ENCODE results near the gene GNAS. TPM values are rescaled to one million over a fixed set of nuclear protein-coding genes. Genes with fewer than 3 reads are reported as not detected.
"Not testable (repeated sequence)": the region's sequence is repeated elsewhere in the genome, so short reads cannot be mapped to it uniquely, and the experiment has no call there.

The GNAS gene
- total RNA-seq, 1 donor from 2014 or later, result 714 TPM

DNA sequence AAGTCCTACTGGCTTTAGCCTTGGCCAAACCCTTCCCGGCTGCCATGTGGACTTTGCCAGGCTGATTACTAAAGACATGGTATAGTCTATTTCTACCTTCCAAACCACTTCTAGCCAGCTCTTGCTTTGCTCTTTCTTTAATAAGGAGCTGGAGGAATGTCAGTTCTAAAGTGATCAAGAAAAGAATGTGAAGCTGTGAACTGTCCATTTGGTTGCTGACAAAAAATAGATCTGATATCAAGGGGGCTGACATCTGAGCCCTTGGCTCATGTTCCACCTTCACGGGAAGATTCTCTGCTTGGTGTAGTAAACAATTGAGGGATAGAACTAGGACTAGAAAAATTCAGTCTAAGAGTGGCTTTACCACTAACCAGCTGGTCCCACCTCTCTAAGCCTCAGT lies 24.4 kb upstream of the GNAS start:
- DNase-seq (ENCODE audit: low read depth), result peak; percentile 54

DNA sequence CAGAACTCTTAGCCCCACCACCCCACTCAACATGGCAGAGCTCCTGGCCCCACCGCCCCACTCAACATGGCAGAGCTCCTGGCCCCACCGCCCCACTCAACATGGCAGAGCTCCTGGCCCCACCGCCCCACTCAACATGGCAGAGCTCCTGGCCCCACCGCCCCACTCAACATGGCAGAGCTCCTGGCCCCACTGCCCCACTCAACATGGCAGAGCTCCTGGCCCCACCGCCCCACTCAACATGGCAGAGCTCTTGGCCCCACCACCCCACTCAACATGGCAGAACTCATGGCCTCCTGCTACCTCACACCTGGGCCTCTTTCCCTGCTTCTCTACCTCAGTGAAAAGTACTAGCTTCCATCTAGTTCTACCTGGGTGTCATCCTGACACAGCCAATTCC lies 23.7 kb upstream of the GNAS start:
- not testable (repeated sequence) for DNase-seq (ENCODE audit: low read depth)

DNA sequence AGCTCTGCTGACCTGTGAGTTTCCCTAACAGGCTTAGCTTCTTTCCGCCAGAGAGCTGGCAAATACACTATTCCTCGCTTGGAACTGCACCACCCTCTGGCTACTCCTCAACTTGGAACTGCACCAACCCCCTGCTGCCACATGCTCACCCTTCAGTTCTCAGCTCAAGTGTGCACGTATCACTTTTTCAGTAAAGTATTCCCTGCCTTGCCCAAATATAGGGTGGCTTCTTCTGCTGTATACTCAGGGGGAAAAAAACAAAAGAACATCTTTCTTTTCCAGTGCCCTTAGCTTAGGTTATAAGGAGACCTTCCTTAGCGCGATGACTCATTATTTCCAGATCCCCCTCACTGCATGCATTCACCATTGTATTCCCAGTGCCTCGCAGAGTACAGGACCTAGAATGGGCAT lies 23.0 kb upstream of the GNAS start:
- DNase-seq (ENCODE audit: low read depth), result peak; percentile 71

DNA sequence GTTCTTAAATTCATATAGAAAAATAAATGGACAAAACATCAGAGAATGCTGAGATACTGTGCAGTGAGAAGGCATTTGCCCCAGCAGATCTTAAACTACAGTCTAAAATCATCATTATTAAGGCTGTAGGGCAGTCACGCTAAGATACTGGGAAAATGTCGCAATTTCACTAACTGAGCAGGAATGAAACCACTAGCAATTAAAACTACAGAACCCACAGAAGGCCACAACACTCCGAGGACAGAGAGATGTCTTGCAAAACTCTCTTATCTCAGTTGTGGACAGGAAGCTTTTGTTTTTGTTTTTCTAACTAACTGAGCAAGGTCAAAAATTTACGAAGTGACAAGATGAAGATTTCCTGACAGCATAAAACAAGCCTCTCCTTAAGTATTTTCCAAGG lies 20.1 kb upstream of the GNAS start:
- DNase-seq (ENCODE audit: low read depth), result no peak

DNA sequence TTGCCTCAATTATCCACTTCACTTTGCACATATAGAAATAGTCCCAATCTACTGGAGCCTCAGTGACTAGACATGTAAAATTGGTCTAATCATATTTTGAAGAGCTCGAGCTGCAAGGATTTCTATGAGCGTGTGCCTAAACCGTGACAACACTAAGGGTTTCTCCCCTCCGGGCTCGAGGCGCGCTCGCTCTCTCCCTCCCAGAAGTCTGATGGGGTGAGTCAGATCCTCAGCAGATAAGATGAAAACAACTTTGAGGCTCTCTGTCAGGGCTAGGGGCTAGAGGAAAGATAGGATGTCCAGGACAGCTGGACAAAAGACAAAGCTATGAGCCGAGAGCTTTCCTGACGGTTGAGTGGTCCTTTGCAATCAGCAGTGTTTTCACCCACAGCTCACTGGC lies 18.6 kb upstream of the GNAS start:
- DNase-seq (ENCODE audit: low read depth), result no peak

DNA sequence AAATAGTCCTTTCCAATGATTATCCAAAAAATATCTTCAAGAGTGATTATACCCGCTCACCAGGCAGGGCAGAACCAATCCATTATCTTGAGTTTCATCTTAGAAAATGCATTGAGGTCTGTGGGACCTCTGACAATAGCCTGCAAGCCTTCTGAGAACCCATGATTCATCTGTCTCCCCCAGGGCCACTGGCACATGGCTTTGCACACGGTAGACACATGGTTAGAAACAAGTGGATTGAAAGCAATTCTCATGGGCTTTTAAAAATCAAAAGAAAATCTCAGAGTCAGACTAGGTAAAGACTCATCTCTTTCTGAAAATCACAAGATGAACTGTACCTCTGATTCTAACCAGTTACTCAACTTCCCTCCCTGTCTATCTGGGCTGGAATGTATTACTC lies 17.3 kb upstream of the GNAS start:
- DNase-seq (ENCODE audit: low read depth), result no peak

DNA sequence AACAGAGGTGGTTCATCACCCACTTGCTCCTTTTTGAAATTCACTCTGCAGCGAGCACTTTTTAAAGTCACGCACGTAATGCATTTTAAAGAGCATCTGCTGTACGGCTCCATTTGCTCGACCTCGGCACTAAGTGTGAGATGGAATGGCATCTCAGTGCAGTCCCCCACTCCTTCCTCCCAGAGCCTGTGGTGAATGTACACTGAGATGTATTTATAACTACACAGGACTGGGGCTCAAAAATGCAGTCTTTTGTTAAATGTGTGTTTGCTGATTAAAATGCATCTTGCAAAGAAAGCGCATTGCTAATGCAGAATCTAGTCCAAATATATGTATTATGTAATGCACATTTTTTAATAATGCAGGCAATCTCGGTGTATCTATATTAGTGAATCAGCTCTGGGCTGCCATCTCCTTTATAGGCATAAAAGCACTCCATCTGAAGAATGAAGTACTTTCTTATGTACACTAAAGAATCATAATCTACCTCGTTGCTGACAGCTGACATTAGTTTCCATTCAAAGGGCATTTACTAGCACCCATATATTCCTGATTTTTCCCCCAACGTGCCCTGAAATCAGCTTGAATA lies 15.8 kb upstream of the GNAS start:
- no peak for DNase-seq (ENCODE audit: low read depth)

DNA sequence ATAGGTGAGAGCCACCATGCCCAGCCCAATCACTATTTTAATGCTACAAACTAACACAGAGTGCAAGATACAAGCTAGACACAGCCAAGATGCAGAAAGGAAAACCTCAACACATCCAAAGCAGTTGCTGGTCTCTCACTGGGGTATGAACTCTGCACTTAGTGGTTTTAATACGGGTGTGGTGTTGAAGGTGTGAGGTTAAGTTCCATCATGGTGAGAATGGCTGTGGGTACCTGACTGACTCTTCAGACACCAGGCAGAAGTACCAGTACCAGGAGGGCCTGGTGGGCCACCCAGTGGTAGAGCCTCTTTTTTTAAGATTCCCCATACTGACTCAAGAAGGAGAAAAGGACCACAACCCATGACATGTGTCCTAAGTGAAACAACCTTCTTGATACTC lies 14.8 kb upstream of the GNAS start:
- DNase-seq (ENCODE audit: low read depth), result no peak

DNA sequence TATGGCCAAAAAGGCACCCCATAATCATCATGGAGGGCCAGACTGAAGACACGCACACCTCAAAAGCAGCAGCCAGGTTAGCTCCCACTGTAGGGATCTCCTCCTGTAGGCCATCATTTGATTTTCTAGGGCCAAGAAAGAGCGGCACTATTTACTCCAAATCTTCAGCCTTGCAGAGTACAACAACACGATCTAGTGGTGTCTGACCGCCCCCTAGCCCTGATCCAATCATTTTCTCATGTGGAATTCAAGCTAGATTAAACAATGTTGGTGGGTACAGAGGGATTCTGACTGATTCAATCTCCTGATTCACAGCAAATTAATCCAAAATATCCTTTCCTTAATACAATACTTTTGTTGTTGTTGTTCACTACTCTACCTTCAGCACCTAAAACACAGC lies 14.3 kb upstream of the GNAS start:
- no peak for DNase-seq (ENCODE audit: low read depth)

DNA sequence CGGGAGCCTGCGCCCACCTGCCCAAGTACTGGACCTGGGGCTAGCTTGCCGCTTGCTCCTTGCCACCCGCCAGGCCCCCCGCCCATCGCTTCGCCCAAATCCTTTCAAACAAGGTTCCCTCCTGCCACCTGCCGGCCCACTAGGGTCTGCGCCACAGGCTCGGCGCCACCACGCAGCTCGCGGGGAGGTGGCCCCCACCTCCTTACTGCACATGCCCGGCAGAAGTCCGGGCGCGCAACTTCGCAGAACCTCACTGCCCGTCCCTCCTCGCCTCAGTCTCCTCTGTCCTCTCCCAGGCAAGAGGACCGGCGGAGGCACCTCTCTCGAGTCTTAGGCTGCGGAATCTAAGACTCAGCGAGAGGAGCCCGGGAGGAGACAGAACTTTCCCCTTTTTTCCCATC lies 13.0 kb upstream of the GNAS start:
- DNase-seq (ENCODE audit: low read depth), result peak; percentile 42

DNA sequence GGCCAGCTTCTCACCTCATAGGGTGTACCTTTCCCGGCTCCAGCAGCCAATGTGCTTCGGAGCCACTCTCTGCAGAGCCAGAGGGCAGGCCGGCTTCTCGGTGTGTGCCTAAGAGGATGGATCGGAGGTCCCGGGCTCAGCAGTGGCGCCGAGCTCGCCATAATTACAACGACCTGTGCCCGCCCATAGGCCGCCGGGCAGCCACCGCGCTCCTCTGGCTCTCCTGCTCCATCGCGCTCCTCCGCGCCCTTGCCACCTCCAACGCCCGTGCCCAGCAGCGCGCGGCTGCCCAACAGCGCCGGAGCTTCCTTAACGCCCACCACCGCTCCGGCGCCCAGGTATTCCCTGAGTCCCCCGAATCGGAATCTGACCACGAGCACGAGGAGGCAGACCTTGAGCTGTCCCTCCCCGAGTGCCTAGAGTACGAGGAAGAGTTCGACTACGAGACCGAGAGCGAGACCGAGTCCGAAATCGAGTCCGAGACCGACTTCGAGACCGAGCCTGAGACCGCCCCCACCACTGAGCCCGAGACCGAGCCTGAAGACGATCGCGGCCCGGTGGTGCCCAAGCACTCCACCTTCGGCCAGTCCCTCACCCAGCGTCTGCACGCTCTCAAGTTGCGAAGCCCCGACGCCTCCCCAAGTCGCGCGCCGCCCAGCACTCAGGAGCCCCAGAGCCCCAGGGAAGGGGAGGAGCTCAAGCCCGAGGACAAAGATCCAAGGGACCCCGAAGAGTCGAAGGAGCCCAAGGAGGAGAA lies 12.3 kb upstream of the GNAS start:
- DNase-seq (ENCODE audit: low read depth), result no peak

DNA sequence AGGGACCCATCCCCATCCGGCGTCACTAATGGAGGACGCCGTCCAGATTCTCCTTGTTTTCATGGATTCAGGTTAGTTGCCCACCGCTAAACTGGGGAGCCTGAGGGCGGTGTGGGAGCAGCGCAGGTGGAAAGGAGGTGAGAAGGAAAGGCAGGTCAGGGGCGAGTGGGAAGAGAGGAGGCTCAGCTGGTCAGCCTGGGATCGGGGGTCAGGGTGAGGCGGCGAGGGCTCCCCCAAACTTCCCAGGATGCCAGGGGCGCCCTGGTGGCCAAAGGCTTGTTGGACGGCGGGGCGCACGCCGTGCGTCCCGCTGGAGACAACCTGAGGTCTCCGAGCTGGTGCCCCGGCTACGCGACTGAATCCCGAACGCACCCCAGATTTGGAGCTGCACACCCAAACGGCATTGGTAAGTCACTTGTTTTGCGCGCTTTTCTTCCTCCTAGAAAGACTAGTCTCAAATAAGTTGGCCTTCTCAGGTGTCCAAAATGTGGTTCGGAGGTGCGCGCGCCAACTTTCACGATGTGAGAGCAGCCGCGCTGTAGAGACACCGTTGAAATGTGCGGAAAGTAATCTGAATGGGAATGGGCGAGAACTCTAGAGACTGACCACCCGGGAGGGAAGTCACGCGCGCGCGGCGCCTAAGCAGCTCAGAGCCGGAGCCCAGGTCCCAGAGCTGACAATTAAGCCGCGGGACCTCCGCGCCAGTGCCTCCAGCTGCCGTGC lies 11.5 kb upstream of the GNAS start:
- DNase-seq (ENCODE audit: low read depth), result no peak

DNA sequence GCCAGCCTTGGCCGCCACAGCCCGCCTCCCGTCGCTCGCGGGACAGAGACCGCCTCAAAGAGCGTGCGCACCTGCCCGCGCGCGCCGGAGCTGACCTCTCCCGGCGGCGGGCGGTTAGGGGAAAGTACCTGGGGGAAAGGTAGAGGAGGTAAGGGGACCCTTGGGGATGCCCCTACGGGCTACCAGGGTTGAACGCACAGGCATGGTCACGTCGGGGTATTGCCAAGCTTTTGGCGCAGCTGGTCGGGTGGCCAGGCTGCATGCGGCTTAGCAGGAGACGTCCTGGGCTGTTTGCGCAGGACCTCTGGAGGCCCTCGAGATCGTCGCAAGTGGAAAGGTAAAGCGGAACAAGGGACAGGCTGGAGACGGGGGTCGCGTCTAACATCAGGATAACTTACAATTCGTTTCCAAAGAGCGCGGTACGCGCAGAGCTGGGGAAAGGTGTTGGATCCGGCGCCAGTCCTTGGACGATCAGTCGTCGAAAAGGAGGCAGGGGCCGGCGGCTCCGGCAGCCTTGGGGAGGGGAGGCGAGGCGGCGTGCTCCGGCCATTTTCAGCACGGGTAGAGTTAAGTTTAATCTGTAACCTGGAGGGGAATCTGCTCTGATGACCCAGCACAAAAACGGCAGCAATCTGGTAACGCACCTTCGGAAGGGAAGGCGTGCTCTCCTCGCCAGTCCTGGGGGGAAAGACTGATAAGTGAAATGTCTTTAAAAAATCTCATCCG lies 10.8 kb upstream of the GNAS start:
- no peak for DNase-seq (ENCODE audit: low read depth)

DNA sequence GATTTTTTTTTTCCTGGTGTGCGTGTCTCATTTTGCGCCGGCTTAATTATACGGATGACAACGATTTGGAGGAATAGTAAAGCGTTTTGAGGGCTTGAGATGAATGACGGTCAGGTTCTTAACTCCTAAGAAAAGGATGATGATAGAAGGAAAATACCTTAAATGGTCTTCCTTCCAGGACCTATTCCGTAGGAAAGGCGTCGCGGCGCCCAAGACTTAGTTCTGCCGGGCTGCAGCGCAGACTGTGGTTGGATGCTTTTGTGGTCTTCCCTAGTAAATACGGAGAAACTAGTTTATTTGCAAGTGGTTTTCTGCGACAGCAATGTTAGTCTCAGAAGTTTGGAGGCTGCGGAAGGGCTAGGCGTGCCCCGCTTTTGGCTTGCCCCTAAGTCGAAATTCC lies 10.2 kb upstream of the GNAS start:
- DNase-seq (ENCODE audit: low read depth), result no peak

DNA sequence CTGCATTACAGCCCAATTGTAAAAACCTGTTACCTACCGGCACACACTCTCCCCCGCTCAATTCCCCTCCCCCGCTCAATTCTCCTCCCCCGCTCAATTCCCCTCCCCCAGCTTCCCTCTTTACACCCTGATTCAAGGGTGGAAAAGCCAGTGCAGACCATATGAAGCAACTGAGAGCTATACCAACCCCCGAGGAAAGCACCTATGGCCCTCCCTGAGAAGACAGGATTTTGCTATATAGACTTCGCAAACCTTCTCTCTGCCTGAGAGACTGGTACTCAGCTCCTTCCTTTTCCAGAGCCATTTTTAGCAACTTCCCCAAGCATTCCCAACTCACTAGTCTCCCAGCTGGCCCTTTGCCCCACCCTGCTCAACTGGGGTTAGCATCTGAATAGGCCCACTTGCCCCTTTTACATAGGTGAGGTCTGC lies 9.4 kb upstream of the GNAS start:
- no peak for DNase-seq (ENCODE audit: low read depth)

DNA sequence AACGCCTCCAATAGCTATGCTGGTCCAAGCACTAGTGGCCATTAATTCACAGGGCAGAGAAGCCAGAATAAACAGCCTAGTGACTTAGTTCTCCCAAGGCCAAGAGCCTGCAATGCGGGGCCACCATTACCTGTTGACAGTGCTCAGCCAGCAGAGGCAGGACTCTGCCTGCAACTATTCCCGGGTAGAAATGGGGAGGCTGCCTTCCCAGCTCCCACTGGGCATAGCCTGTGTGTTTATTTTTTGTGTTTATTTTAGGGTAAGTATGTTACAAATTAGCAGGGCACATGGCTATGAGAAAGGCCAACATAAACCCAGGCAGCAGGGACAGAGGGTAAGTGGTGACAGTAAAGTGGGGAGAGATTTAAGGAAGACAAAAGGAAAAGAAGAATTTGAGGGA lies 6.8 kb upstream of the GNAS start:
- no peak for DNase-seq (ENCODE audit: low read depth)

DNA sequence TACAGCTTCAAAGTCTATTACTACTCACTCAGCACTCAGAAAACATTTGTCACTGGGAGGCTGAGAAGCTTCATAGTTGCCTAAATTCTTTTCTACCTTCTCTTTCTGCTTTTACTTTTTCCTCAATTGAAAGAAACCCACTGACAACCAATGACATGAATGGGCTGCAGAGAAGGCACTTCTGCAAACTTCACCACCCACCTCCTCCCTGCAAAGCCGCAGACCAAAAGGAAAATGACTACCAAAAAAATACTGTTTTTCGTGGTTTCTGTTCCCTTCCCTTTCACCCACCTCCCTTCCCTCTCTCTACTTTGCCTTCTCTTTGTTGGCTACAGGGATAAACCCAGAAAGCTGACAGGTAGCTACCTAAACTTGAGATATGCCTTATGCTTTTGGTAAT lies 5.1 kb upstream of the GNAS start:
- no peak for DNase-seq (ENCODE audit: low read depth)

DNA sequence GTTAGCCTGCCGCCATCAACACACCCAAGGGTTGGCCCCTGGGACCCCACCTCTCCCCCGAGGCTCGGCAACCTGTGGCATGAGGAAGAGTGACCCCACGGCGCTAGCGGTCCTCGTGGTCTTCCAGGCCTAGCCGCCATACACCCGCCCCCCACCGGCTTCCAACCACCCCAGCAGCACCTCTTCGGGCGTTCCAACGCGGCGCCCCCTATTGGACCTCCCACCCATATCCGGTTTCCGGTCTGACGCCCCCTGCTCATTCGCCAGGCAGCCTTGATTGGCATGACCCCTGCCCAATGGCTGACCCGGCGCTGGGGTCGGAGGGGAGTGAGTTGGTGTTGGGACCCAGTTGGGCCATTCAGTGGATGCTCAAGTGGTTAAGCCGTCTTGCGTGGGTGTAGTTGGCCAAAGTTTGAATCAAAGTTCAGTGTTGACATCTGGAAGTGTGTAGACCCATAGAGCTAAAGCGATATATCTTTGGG lies 1.8 kb upstream of the GNAS start, which contains the start of gene GNAS-AS1:
TSS of gene GNAS-AS1 (minus strand) at position 210 of the 482 bp plus-strand sequence.
- no peak for DNase-seq (ENCODE audit: low read depth)

DNA sequence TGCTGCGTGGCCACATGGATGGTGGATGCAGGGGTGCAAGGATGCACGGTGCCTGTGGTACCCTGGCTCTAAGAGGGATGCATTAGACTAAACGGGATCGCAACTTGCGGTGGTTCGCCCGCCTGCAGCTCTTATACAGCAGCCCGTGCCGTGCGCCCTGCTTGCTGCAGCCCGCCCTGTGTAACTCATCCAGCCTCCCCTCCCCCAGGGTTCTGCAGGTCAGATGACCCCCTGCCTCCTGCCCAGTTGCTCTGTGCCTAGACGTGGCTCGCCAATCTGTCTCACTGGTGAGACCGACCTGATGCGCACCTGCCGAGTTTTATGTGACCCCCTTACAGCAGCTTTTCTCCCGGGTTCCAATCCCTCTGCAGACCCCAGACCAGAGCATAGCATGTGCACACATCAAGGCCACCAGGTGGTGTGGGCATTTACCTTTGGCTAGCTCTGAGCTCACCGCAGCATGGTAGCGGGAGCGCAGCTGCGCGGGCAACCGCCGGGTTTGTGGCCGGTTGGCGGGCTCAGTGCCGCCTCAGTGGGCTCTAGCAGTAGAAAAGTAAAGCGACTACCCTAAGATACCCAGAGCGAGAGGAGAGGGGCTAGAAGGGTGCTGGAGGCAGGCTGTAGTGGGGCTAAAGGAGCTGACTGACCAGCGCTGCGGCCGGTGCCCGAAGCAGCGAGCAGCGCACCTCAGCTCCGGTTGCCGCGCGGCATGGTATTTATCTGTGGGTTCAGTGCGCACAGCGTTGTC lies 1.1 kb upstream of the GNAS start:
- no peak for DNase-seq (ENCODE audit: low read depth)

DNA sequence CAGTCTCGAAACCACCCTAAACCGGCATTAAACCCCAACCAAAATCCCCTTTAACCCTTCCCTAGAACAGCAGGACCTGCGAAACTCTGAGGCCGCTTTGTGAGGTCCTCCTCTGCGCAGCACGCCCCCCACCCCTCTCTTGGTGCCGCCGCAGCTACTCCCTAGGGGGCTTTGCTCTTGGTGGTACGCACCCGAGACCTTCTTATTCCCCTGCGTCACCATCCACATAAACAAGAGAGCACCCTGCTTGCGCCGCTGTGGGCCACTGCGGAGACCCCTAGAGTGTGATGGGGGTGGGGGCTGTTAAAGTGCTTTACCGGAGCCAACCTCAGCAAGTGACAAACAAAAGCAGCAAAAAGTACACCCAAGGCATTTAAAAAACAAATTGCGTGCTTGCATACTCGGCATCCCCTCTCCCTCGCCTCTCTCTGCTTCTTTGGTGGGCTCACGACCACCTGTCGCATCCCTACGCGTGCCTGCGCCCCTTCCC lies 502 bp upstream of the GNAS start:
- DNase-seq (ENCODE audit: low read depth), result no peak

DNA sequence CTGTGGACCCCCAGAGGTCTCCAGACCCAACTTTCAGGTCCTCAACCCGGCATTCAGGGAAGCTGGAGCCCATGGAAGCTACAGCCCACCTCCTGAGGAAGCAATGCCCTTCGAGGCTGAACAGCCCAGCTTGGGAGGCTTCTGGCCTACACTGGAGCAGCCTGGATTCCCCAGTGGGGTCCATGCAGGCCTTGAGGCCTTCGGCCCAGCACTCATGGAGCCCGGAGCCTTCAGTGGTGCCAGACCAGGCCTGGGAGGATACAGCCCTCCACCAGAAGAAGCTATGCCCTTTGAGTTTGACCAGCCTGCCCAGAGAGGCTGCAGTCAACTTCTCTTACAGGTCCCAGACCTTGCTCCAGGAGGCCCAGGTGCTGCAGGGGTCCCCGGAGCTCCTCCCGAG lies 950 bp downstream of the GNAS start:
- no peak for DNase-seq (ENCODE audit: low read depth)
